ENCODE measurements around the gene TMEM259. TPM values are rescaled to one million over a fixed set of nuclear protein-coding genes. Genes with fewer than 3 reads are reported as not detected.

The TMEM259 gene
- total RNA-seq, 1 experiment from 2014 or later = 126 TPM

GRCh38 chr19:1017115-1017905 is 3.6 kb downstream of the TMEM259 start:
- no peak for DNase-seq (ENCODE audit: low read depth)

DNA sequence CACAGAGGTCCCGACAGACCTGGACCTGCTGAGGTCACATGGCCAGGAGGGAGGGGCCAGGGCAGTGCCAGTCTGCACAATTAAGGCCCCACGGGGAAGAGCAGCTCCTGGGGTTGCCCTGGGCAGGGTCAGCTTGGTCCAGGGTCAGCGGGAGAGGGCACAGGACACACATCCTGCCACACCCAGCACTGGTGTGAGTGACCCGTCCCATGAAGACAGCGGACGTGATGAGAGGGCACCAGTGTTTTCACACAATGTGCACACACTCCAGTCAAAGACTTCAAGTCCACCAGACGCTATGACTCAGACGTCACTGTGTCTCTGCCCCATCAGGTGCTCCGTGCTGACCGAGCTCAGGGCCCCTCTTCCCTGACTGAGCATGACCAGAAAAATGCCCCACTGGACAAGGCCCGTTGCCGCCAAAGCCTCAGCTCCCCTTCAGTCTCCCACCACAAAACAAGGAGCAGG is 4.2 kb downstream of the TMEM259 start:
- no peak for DNase-seq (ENCODE audit: low read depth)

DNA sequence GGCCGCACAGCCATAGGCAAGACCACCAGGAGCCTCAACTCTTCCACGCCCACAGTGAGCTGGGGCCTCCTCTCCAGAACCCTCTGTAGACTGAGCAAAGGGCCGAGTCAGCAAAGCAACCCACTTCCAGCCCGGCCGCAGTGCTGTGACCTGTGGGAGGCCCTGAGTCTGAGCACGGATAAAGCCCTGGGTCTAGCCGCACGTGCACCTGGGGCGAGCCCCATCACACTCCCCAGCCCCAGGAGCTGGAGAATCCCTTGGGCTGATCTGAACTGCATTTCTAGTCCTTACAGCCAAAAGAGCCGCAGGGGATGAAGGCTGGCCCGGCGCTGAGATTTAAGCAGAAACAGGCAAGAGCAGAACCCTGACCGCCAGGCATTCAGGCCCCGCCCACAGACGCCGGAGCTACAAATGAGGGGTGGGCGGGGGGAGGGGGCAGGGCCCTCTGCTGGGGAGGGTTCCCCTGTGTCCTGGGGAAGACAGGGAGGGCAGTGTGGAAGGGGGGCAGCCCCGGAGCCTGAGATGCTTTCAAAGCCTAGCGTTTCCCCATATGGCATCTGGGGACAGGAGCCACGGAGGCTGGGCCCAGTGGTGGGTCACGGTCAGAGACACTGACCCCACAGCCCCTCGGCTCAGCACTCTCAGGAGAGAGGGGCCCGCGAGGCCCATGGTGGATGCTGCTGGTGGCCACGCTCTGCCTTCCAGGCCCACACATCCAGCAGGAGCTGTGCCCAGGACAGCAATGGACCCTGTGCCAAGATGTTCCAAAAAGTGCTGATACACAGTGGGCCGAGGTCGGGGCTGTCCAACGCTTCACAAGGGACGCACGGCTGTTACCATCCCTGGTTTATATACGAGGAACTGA is 4.9 kb downstream of the TMEM259 start:
- no peak for DNase-seq (ENCODE audit: low read depth)

- no peak for DNase-seq (ENCODE audit: low read depth)
Observed at GRCh38 chr19:1015061-1015781, 5.7 kb downstream of the TMEM259 start.

DNA sequence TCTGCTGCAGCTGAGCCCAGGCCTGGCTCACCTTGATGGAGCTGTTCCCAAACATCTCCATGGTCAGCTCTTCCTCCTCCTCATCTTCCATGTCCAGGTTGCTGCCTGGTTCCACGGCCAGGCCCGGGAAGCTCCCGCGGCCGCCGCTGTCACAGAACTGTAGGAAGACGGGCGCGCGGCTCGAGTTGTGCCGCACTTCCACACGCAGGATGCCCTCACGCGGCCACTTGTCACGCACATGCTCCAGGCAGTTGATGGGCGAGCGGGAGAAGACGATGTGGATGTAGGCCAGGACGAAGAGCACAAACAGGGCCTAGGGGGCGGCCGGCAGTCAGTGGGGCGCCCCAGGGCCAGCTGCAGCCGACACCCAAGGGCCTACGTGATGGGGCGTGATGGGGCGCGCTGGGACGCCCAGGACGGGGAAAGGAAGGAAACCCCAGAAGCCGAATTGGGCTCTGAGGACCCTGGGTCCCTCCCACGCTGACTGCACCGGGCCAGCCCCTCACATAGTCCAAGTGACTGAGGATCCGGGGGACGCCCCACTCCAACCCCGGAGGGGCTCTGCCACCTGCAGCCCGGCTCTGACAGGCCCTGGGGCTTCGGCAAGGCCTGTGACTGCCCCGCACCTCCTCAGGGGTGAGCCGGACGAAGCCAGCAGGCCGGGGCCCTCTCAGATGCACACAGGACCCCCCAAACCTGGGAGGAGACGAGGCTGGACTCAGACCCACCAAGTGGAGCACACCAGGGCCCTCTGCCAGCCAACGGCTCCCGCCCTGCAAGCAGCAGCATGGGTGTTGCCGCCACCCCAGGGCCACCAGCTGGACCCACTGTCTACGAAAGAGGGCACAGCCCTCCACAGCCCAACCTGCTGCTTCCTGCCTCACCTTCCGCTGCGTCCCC is 6.5 kb downstream of the TMEM259 start:
- DNase-seq (ENCODE audit: low read depth) = no peak

GRCh38 chr19:1013218-1013617 is 7.7 kb downstream of the TMEM259 start:
- DNase-seq (ENCODE audit: low read depth) = no peak

- DNase-seq (ENCODE audit: low read depth) = no peak
Observed at GRCh38 chr19:1012334-1012733, 8.6 kb downstream of the TMEM259 start.

DNA sequence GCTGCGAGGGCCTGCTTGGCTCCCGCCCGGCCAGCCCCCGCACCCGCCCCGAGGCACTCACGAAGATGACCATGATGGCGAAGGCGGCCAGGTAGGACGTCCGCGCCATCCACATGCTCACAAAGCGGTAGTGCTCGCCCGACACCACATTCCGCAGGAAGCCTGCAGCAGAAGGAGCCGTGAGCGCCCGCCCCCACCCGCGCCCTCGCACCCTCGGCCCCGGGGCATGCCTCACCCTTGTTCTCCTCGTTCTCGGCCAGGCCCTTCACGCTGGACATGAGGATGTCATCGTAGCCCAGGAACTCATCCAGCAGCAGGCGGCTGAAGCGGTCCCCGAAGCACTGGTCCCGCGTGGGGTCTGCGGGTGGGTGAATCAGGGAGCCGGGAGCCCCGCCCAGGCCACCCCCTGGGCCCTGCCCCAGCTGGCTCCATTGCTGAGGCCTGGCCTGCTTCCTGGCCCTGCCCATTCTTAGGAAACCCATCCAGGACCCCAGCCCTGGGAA is 9.0 kb downstream of the TMEM259 start:
- no peak for DNase-seq (ENCODE audit: low read depth)

GRCh38 chr19:1010586-1011510 is 10.1 kb downstream of the TMEM259 start:
- DNase-seq (ENCODE audit: low read depth) = no peak

GRCh38 chr19:1009981-1010538 is 10.9 kb downstream of the TMEM259 start:
- DNase-seq (ENCODE audit: low read depth) = no peak

- DNase-seq (ENCODE audit: low read depth) = no peak
Observed at GRCh38 chr19:1009041-1009980, 11.6 kb downstream of the TMEM259 start.

GRCh38 chr19:1008268-1009040 is 12.5 kb downstream of the TMEM259 start:
- no peak for DNase-seq (ENCODE audit: low read depth)

DNA sequence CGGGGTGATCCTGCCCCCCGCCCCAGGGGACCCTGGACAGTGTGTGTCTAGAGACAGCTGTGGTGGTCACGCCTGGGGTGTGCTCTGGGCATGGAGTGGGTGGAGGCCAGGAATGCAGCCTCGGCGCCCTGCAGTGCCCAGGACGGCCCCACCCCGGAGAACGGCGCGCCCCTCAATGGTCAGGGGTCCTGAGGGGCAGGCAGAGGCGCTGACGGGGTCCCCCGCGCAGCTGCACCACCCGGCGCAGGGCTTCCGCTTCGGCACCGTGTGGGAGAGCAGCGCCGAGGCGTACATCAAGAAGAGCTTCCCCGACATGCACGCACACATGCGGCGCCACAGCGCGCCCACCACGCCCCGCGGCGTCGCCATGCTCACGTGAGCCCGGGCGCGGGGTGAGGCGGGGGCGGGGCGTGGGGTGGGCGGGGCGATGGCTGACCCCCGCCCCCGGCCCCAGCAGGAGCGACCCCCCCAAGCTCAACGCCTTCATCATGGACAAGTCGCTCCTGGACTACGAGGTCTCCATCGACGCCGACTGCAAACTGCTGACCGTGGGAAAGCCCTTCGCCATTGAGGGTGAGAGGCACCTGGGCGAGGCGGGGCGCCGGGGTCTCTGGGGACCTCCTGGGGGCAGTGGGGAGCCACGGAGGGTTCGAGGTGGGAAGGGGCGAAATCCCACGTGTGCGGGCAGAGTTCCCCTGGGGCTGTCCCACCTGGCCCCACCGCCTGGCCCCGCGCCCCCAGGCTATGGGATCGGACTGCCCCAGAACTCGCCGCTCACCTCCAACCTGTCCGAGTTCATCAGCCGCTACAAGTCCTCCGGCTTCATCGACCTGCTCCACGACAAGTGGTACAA is 13.3 kb downstream of the TMEM259 start:
- no peak for DNase-seq (ENCODE audit: low read depth)

- DNase-seq (ENCODE audit: low read depth) = no peak
Observed at GRCh38 chr19:1006711-1007398, 14.1 kb downstream of the TMEM259 start.

GRCh38 chr19:1004803-1005664 is 15.9 kb downstream of the TMEM259 start:
- DNase-seq (ENCODE audit: low read depth) = no peak
